SKM-1 treated with dmso at 0.1 percent for 144 hours (cell line): ENCODE results near the gene LAMB3.

Experiments
- DNase-seq: peaks from one replicate; lab custom pipeline; 2025; ENCODE audit not compliant: unreplicated experiment; lab: John Stamatoyannopoulos, UW

Gene LAMB3

GRCh38 chr1:209634005-209634737 is 18.1 kb downstream of the LAMB3 start:
- DNase-seq, result no peak

GRCh38 chr1:209633335-209633997 is 18.8 kb downstream of the LAMB3 start:
- peak; percentile 53 for DNase-seq

GRCh38 chr1:209630383-209631225 is 21.6 kb downstream of the LAMB3 start:
- DNase-seq, result no peak

GRCh38 chr1:209629621-209630382 is 22.4 kb downstream of the LAMB3 start:
- no peak for DNase-seq

- DNase-seq, result no peak
Measured at GRCh38 chr1:209628618-209629299, 23.5 kb downstream of the LAMB3 start.

- peak; percentile 54 for DNase-seq
Measured at GRCh38 chr1:209627732-209628196, 24.5 kb downstream of the LAMB3 start.

- no peak for DNase-seq
Measured at GRCh38 chr1:209627027-209627731, 25.0 kb downstream of the LAMB3 start.

- no peak for DNase-seq
Measured at GRCh38 chr1:209626346-209627026, 25.7 kb downstream of the LAMB3 start.

GRCh38 chr1:209625791-209626285 is 26.4 kb downstream of the LAMB3 start:
- DNase-seq, result no peak

GRCh38 chr1:209624558-209625549 is 27.4 kb downstream of the LAMB3 start:
- DNase-seq, result no peak

- DNase-seq, result no peak
Measured at GRCh38 chr1:209622841-209623829, 29.1 kb downstream of the LAMB3 start.

GRCh38 chr1:209621741-209622655 is 30.2 kb downstream of the LAMB3 start:
- no peak for DNase-seq

- DNase-seq, result no peak
Measured at GRCh38 chr1:209621286-209621685, 30.9 kb downstream of the LAMB3 start.

GRCh38 chr1:209620487-209620884 is 31.7 kb downstream of the LAMB3 start:
- DNase-seq, result no peak

GRCh38 chr1:209619696-209620486 is 32.3 kb downstream of the LAMB3 start:
- no peak for DNase-seq
